Subcutaneous preadipocyte (primary cell): ENCODE data around the gene RHOG. TPM values are rescaled to one million over a fixed set of nuclear protein-coding genes. Genes with fewer than 3 reads are reported as not detected.

Experiments
- small RNA-seq: library from RNA; depleted of rRNA; stranded (forward); fragments of <200 nt; gene quantifications from one replicate; pipeline ENCODE3, GENCODE V24; 2012
- total RNA-seq: library from RNA; depleted of rRNA; stranded (reverse); fragments of >200 nt; gene quantifications from 2 replicates; pipeline ENCODE4 v1.2.3, GENCODE V29; 2012

The RHOG gene
- total RNA-seq = 14.7 and 18.4 TPM in 2 replicates

GRCh38 chr11:3840870-3841425, at the start of gene RHOG:
Gene RHOG, minus strand, starts transcription at chr11:3840959. Its CDS starts 12,821 bp downstream, at chr11:3828138.

GRCh38 chr11:3854977-3855807, 14.4 kb upstream of the RHOG start, which contains the start of gene STIM1:
Gene STIM1, plus strand, starts transcription at chr11:3855664. Its CDS starts 607 bp downstream, at chr11:3856271.

GRCh38 chr11:3807909-3808860, 32.6 kb downstream of the RHOG start, which contains the start of gene PGAP2:
Gene PGAP2, plus strand, starts transcription at chr11:3808560. Its CDS starts 2,700 bp downstream, at chr11:3811260.

GRCh38 chr11:3797329-3798090, 43.2 kb downstream of the RHOG start, which contains the start of gene NUP98:
Gene NUP98, minus strand, starts transcription at chr11:3797554. Its CDS starts 15,437 bp downstream, at chr11:3782117.

Small RNAs within 50 kb of the gene (small RNA-seq; reads per million reads assigned to genes)
- not detected for gene RNU7-50P

Other genes with a start within 250 kb of the RHOG start
- gene ART5, start 199.0 kb downstream of the RHOG start, total RNA-seq = not detected in 2 replicates
- not detected in 2 replicates for gene ART1, start 195.8 kb downstream of the RHOG start, total RNA-seq
- 1.5 and 1.6 TPM in 2 replicates for gene CHRNA10, start 169.6 kb downstream of the RHOG start, total RNA-seq
- 118 and 191 TPM in 2 replicates for gene NUP98, start 43.4 kb downstream of the RHOG start, total RNA-seq
- gene PGAP2, start 32.4 kb downstream of the RHOG start, total RNA-seq = 14.3 and 16.4 TPM in 2 replicates
- 28.7 and 33.4 TPM in 2 replicates for gene STIM1, start 14.7 kb upstream of the RHOG start, total RNA-seq